Activated CD4-positive, alpha-beta T cell treated with anti-CD3 and anti-CD28 coated beads, Interleukin-2, amount 50 U/mL, for 24 hours (primary cell): ENCODE data around the gene CTLA4.
"Not testable (repeated sequence)": the region's sequence is repeated elsewhere in the genome, so short reads cannot be mapped to it uniquely, and the experiment has no call there.

Experiments used
- DNase-seq, 2 donors: peaks; one replicate each; pipeline ENCODE4 v3.0.0-alpha.2; 2020; ENCODE audit warnings: low read depth in 1 of 2, low spot score in 1 of 2

The CTLA4 gene

GRCh38 chr2:203857656-203858055 lies 9.9 kb upstream of the CTLA4 start:
- DNase-seq = no peak

- DNase-seq = no peak
Observed at GRCh38 chr2:203858176-203858575, 9.4 kb upstream of the CTLA4 start.

GRCh38 chr2:203859030-203859789 lies 8.4 kb upstream of the CTLA4 start:
- no peak for DNase-seq

GRCh38 chr2:203861197-203861596 lies 6.4 kb upstream of the CTLA4 start:
- no peak for DNase-seq

- no peak for DNase-seq
Observed at GRCh38 chr2:203861607-203862006, 6.0 kb upstream of the CTLA4 start.

GRCh38 chr2:203869223-203870042 lies 1.9 kb downstream of the CTLA4 start:
- no peak for DNase-seq

- DNase-seq = no peak
Observed at GRCh38 chr2:203870481-203870880, 2.9 kb downstream of the CTLA4 start.

- no peak for DNase-seq
Observed at GRCh38 chr2:203870941-203871340, 3.4 kb downstream of the CTLA4 start.

- DNase-seq = no peak
Observed at GRCh38 chr2:203871371-203871983, 3.9 kb downstream of the CTLA4 start.

GRCh38 chr2:203873461-203873860 lies 5.9 kb downstream of the CTLA4 start:
- DNase-seq = no peak

- no peak for DNase-seq
Observed at GRCh38 chr2:203873921-203874631, 6.5 kb downstream of the CTLA4 start.

- no peak for DNase-seq
Observed at GRCh38 chr2:203875471-203875870, 7.9 kb downstream of the CTLA4 start.

GRCh38 chr2:203876328-203876727 lies 8.8 kb downstream of the CTLA4 start:
- DNase-seq = no peak

GRCh38 chr2:203878063-203878462 lies 10.5 kb downstream of the CTLA4 start:
- no peak for DNase-seq

- no peak for DNase-seq
Observed at GRCh38 chr2:203880557-203881125, 13.1 kb downstream of the CTLA4 start.

GRCh38 chr2:203881185-203881584 lies 13.6 kb downstream of the CTLA4 start:
- DNase-seq = not testable (repeated sequence)

GRCh38 chr2:203882551-203882950 lies 15.0 kb downstream of the CTLA4 start:
- DNase-seq = no peak

- no peak for DNase-seq
Observed at GRCh38 chr2:203886661-203887151, 19.1 kb downstream of the CTLA4 start.

- no peak for DNase-seq
Observed at GRCh38 chr2:203887677-203888076, 20.1 kb downstream of the CTLA4 start.

GRCh38 chr2:203889542-203889941 lies 22.0 kb downstream of the CTLA4 start:
- no peak for DNase-seq

- no peak for DNase-seq
Observed at GRCh38 chr2:203889944-203890343, 22.4 kb downstream of the CTLA4 start.
